NCI-H82 treated with DMSO at 0.1 percent for 48 hours (cell line): ENCODE measurements around the gene DPEP2.
A peak's percentile ranks its signal among the peaks of the same experiment; 100 is the strongest.
"Not testable (repeated sequence)": the region's sequence is repeated elsewhere in the genome, so short reads cannot be mapped to it uniquely, and the experiment has no call there.

Experiments
- DNase-seq: peaks from one replicate; lab custom pipeline; 2025; ENCODE audit not compliant: unreplicated experiment; lab: John Stamatoyannopoulos, UW

The DPEP2 gene

DNA sequence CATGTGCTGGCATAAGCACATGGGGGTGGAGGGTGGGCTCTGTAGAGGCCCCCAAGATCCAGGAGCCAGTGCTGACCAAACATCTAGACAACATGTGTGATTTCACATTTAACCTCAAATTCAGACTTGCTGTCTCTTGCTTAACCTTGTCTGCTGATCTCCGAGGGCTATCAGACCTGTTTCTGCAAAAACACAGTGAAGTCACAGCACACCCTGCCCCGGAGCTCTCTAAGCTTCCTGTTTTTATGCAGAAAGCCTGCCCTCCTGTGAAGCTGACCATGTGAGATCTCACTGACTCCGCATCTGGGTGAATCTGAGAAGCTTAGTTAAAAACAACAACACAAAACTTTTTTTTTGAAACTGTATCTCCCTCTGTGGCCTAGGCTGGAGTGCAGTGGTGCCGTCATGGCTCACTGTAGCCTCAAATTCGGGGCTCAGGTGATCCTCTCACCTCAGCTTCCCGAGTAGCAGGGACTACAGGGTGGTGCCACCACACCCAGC is 6.6 kb upstream of the DPEP2 start:
- DNase-seq, result no peak

DNA sequence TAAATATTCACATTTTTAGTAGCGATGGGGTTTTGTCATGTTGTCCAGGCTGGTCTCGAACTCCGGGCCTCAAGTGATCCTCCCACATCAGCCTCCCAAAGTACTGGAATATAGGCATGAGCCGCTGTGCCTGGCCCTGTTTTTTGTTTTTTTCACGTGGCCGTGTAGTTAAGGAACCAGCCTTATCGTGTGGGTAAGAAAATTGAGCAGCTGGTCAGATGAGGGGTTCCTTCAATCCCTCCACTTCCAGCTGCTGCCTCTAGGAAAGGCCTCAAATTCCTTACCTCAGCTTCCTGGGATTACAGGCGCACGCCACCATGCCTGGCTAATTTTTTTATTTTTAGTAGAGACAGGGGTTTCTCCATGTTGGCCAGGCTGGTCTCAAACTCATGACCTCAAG is 5.9 kb upstream of the DPEP2 start:
- no peak for DNase-seq

GRCh38 chr16:68003031-68003430 is 3.7 kb upstream of the DPEP2 start:
- no peak for DNase-seq

- no peak for DNase-seq
These were observed 1.2 kb upstream of the DPEP2 start for GRCh38 chr16:68000450-68000849.

- no peak for DNase-seq
These were observed 701 bp upstream of the DPEP2 start for GRCh38 chr16:67999985-68000384.

GRCh38 chr16:67998231-67998778 is 979 bp downstream of the DPEP2 start:
- DNase-seq, result not testable (repeated sequence)

DNA sequence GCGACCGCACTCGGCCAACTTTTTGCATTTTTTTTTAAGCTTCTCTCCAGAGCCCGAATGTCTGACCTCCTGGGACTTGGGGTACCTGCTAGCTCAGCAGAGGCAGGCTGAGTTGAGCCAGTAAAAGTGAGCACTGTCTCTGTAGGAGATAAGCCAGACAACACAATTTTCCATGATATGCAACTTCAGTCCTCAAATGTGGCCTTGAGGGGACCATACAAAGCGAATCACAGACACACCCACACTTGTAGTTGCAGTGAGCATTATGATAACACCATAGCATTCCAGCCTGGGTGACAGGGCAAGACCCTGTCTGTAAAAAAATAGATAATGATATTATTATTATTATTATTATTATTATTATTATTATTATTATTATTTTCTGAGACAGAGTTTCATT is 2.6 kb downstream of the DPEP2 start:
- DNase-seq, result no peak

DNA sequence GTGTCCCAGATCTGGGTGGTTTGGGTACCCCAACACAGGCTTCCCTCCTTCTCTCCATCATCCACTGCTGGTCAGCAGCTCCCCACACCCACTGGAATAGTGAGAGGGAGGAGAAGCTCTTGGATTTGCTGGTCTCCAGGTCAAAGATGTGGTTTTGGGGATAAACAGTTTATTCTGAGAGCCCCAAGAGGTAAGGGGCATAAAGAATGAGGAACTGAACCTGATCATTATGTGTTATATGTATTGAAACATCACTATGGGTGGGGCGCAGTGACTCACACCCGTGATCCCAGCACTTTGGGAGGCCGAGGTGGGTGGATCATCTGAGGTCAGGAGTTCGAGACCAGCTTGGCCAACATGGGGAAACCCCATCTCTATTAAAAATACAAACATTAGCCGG is 3.9 kb downstream of the DPEP2 start:
- no peak for DNase-seq

- not testable (repeated sequence) for DNase-seq
These were observed 5.3 kb downstream of the DPEP2 start for GRCh38 chr16:67994040-67994408.

DNA sequence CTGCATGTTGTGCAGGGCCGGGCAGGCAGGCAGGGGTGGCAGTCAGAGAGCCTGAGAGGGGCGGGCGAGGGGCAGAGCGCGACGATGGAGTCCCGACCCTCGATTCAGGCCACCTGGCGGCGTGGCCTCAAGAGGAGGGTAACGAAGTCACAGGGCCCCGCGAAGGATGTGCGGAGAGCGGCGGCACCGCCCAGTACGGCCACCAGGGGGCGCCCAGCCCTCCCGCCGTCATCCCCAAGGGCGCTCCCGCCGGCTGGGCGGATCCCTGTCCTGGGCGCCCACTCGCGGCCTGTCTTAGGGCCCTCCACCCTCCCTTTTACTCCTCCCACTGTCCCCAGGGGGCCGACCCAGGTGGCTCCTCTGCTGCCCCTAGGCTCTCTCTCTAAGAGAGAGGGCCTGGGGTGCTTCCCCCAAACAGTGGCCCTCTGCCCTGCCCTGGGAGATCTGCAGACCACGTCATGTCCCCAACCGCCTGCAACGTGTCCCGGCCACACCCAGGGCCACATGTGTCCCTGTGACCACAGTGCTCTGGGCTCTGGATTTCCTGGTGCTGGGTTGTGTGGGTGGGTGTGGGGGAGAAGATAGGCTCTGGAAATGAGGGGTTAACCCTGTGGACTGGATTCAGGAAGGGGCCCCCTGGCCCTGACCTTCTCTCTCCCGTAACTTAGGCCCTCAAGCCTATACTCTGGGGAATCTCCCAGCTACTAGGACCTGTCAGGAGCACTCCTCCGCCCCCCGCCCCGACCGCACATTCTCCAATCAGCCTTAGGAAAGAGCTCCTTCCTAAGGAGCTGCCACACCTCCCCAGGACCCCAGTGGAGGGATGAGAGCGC is 5.9 kb downstream of the DPEP2 start:
- peak; percentile 46 for DNase-seq

- DNase-seq, result no peak
These were observed 6.5 kb downstream of the DPEP2 start for GRCh38 chr16:67992661-67993206.

- DNase-seq, result no peak
These were observed 9.3 kb downstream of the DPEP2 start for GRCh38 chr16:67990018-67990386.

GRCh38 chr16:67989322-67990017 is 9.8 kb downstream of the DPEP2 start:
- DNase-seq, result no peak

- no peak for DNase-seq
These were observed 10.6 kb downstream of the DPEP2 start for GRCh38 chr16:67988675-67989074.

DNA sequence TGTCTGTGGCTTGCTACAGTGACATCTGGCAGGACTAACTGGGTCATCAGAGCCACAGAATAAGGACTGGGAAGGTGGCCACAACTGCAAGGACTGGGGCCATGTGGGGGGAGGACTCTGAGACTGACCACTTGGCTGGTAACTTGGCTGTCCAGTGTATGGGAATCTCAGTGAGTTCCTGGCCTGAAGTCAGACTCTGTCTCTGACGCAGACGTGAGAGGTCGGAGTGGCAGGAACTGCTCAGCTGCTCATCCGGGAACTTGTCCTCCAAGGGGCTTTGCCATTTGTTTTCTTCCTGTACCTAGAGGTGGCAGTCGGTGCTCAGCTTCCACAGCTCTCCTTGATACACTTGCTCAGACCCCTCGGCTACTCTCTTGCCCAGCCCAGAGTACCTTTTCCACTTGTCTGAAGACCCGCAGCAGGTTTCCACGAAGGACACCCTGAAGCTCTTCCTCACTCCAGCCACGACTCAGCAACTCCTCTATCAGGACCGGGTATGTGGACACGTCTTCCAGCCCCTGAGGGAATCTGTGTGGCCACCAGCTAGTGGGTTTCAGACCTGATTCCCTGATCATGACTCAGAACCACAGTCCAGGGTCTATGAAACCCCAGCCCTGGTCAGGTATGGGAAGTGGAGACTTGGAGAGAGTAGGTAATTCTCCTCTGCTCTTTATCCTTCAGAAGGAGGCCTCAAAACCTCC is 11.7 kb downstream of the DPEP2 start:
- DNase-seq, result no peak

- no peak for DNase-seq
These were observed 12.3 kb downstream of the DPEP2 start for GRCh38 chr16:67986949-67987348.

DNA sequence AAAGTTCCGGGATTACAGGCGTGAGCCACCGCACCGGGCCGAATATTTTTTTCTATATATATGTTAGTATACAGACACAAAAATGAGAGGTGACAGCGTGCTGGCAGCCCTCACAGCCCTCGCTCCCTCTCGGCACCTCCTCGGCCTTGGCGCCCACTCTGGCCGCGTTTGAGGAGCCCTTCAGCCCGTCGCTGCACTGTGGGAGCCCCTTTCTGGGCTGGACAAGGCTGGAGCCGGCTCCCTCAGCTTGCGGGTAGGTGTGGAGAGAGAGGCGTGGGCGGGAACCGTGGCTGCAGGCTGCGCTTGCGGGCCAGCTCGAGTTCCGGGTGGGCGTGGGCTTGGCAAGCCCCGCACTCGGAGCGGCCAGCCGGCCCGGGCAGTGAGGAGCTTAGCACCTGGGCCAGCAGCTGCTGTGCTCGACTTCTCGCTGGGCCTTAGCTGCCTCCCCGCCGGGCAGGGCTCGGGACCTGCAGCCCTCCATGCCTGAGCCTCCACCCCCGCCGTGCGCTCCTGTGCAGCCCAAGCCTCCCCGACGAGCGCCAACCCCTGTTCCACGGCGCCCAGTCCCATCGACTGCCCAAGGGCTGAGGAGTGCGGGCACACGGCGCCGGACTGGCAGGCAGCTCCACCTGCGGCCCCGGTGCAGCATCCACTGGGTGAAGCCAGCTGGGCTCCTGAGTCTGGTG is 17.1 kb downstream of the DPEP2 start:
- no peak for DNase-seq

DNA sequence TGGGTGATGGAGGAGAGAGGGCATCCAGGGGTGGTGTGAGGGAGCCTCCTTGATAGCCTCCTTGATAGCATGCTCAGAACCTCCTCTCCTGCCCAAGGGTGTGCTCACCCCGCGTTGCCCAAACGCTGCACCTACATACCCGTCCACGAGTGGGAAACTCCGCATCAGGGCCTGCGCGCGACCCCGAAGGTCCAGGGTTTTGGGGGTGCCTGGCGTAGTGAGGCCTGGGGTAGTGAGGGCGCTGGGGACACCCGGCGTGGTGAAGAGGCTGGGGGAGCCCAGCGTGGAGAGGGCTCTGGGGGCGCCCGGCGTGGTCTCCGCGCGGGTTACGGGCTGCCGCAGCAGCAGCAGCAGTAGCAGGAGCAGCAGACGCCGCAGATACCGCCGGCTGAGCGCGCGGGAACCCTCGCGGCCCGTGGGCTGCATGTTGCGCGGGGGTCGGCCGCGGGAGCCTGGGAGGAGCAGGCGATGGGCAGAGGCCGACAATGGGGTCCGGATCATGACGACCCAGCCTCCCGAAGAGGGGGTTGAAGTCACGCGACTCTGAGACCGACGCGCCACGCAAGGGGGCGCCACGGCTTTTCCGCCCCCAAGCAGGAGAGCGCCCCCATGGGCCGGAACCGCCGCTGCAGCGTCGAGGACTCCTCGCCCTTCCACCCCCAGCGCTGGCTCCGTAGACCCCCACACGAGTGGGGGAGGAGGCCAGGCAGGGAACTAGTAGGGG is 19.2 kb downstream of the DPEP2 start, which contains the start of gene DPEP3:
TSS of gene DPEP3 (minus strand) at position 545 of the 724 bp plus-strand sequence. CDS start at position 426, 119 bp downstream.
- no peak for DNase-seq

DNA sequence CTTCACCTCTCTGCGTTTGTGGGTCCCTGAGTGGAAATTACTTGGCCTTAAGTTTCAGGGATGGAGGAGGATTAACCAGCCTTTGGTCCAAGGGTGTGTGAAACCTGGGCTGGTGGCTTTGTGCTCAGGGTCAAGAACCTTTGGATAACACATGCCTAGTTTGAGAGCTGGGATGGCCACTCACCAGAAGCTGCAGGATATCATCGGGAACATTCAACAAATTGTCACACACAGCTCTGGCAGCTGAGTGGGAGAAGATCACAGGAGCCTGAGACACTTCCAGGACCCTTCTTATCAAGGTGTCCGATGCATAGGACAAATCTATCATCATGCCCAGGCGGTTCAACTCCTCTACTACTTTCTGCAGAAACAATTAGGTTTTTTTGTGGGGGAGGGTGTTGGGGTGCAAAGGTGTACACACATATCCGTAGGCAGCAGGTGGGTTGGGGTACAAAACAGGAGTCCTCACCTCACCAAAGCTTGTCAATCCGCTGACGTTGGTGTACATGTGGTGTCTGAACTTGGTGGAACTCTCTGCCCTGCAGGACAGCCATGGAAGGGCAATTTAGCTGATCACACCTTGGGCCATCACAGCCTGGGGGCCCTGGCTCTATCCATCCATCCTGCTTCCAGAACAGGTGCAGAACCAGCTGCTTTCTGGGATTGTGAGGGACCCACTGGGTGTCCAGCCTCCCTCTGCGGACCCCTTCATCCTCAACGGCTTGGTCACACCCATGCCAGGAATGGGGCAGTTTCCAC is 21.6 kb downstream of the DPEP2 start:
- DNase-seq, result no peak
